Measurements from ENCODE around the gene SYDE1. TPM values are rescaled to one million over a fixed set of nuclear protein-coding genes. Genes with fewer than 3 reads are reported as not detected.

SYDE1 gene
- total RNA-seq, 2 experiments from 2014 or later, result 0.22 TPM; not detected in 1

DNA sequence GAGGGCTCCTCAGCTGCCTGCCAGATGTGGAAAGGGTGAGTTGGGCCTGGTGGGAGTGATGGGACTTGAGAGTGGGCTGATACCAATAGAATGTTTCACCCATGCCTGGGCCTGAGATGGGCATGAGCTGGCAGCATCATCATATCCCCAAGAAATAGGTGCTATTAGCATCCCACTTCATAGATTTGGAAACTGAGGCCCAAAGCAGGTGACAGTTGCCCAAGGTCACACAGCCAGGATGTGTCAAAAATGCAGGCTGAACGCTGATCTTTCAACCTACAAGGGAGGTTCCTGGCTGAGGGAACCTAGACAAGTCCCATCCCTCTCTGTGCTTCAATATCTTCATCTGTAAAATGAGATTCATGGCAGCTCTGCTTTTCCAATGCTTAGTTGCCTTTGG, 4.6 kb downstream of the SYDE1 start:
- Histone ChIP-seq H3K27ac (ENCODE audit: low read depth in 1 of 2, low read length in 2 of 2) (no peak overlapping the region), H3K36me3 (ENCODE audit: insufficient read depth, low read length) (peaks cover 18% of the 10 kb centered on the region), H3K4me3 (ENCODE audit: low read length) (no peak overlapping the region), H3K27me3 (ENCODE audit: control insufficient read depth in 1 of 2, insufficient read depth in 2 of 2, low read length in 2 of 2) (peaks cover 7 to 10% of the 10 kb centered on the region in 2 experiments), H3K9me3 (ENCODE audit: control insufficient read depth in 1 of 2, insufficient read depth in 1 of 2, low read length in 2 of 2) (peaks cover 0 to 20% of the 10 kb centered on the region in 2 experiments), H3K4me1 (ENCODE audit: insufficient read depth, low read length) (peaks cover 16% of the 10 kb centered on the region)
- ChIA-PET CTCF (interaction anchor here (0.9 kb wide), 1 partner anchor 43 kb away, joined by 3 read pairs; no protein-coding TSS in a partner anchor), POLR2A (interaction anchor here (0.6 kb wide), 1 partner anchor 12 kb away, joined by 3 read pairs; no protein-coding TSS in a partner anchor)
- Mint-ChIP-seq H3K4me3 (no peak overlapping the region), H3K4me1 (ENCODE audit: low read depth) (peaks cover 8% of the 10 kb centered on the region), H3K9me3 (no peaks in the 10 kb centered on the region), H3K27ac (no peak overlapping the region), H3K27me3 (peaks cover 9% of the 10 kb centered on the region), H3K36me3 (ENCODE audit: low read depth) (peaks cover 3% of the 10 kb centered on the region)
- ATAC-seq (ENCODE audit: poor library complexity) (no peak), DNase-seq (no peak)
- TF ChIP-seq, protein P1, sequence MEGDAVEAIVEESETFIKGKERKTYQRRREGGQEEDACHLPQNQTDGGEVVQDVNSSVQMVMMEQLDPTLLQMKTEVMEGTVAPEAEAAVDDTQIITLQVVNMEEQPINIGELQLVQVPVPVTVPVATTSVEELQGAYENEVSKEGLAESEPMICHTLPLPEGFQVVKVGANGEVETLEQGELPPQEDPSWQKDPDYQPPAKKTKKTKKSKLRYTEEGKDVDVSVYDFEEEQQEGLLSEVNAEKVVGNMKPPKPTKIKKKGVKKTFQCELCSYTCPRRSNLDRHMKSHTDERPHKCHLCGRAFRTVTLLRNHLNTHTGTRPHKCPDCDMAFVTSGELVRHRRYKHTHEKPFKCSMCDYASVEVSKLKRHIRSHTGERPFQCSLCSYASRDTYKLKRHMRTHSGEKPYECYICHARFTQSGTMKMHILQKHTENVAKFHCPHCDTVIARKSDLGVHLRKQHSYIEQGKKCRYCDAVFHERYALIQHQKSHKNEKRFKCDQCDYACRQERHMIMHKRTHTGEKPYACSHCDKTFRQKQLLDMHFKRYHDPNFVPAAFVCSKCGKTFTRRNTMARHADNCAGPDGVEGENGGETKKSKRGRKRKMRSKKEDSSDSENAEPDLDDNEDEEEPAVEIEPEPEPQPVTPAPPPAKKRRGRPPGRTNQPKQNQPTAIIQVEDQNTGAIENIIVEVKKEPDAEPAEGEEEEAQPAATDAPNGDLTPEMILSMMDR (IDR thresholded peaks at IDR 0.05), result no peak
- intact Hi-C loops (cut with DNase I, micrococcal nuclease), result loop anchor here in 1 of 2 experiments (2.0 kb wide), 1 partner anchor 27 kb away; no protein-coding TSS in a partner anchor

DNA sequence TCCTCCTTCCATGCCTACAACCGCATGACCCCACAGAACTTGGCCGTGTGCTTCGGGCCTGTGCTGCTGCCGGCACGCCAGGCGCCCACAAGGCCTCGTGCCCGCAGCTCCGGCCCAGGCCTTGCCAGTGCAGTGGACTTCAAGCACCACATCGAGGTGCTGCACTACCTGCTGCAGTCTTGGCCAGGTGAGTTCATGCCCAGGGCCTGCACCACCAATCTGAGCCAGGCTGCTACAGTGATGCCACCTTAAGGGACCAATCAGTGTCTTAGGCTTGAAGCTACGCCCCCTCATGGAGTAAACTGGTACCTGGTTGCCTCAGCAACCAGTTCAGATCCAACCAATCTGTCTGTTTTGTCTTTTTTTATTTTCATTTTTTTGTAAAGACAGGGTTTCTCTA, 5.2 kb downstream of the SYDE1 start:
- intact Hi-C loops (cut with DNase I, micrococcal nuclease), result loop anchor here in 1 of 2 experiments (2.0 kb wide), 1 partner anchor 26 kb away; no protein-coding TSS in a partner anchor
- Mint-ChIP-seq H3K4me3 (no peak overlapping the region), H3K27ac (no peak overlapping the region), H3K27me3 (peaks cover 6% of the 10 kb centered on the region), H3K9me3 (no peaks in the 10 kb centered on the region), H3K4me1 (ENCODE audit: low read depth) (peaks cover 6% of the 10 kb centered on the region), H3K36me3 (ENCODE audit: low read depth) (peaks cover 9% of the 10 kb centered on the region)
- CTCF ChIA-PET, result no interaction called here
- DNase-seq (peak in 1 of 14 experiments; percentile 43), ATAC-seq (ENCODE audit: poor library complexity) (peak; percentile 24)
- Histone ChIP-seq H3K27ac (ENCODE audit: low read depth in 1 of 2, low read length in 2 of 2) (no peak overlapping the region), H3K9me3 (ENCODE audit: control insufficient read depth in 1 of 2, insufficient read depth in 1 of 2, low read length in 2 of 2) (peaks cover 0 to 18% of the 10 kb centered on the region in 2 experiments), H3K27me3 (ENCODE audit: control insufficient read depth in 1 of 2, insufficient read depth in 2 of 2, low read length in 2 of 2) (peaks cover 7 to 10% of the 10 kb centered on the region in 2 experiments), H3K36me3 (ENCODE audit: insufficient read depth, low read length) (peaks cover 23% of the 10 kb centered on the region), H3K4me3 (ENCODE audit: low read length) (no peak overlapping the region), H3K4me1 (ENCODE audit: insufficient read depth, low read length) (peaks cover 12% of the 10 kb centered on the region)
- TF ChIP-seq, protein P1 (IDR thresholded peaks at IDR 0.05), result no peak
- POLR2A ChIA-PET, result no interaction called here

DNA sequence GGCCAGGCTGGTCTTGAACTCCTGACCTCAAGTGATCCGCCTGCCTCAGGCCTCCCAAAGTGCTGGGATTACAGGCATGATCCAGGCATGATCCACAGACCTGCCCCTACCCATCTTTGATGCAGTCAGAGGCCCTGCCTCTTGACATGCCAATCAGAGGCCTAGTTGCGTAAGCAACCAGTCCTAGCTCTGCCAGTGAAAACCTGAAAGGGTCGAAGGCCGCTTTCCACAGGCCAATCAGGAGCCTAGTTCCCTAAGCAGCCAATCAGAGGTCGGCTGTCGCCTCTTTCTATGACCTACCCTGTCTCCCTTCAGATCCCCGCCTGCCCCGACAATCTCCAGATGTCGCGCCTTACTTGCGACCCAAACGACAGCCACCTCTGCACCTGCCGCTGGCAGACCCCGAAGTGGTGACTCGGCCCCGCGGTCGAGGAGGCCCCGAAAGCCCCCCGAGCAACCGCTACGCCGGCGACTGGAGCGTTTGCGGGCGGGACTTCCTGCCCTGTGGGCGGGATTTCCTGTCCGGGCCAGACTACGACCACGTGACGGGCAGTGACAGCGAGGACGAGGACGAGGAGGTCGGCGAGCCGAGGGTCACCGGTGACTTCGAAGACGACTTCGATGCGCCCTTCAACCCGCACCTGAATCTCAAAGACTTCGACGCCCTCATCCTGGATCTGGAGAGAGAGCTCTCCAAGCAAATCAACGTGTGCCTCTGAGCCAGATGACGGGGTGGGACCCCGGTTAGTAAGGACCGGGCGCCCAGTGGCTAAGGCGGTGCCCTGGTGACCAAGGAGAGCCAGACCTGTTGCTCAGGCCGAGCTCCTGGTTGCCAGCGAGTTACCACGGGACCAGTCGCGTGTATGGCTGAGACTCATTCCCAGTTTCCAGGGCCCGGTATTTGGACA, 6.3 kb downstream of the SYDE1 start:
- no peaks in the 10 kb centered on the region for H3K4me1 Mint-ChIP-seq (ENCODE audit: low read depth)
- ATAC-seq (ENCODE audit: poor library complexity) (no peak), DNase-seq (no peak)
- Histone ChIP-seq H3K9me3 (ENCODE audit: control insufficient read depth in 1 of 2, insufficient read depth in 1 of 2, low read length in 2 of 2) (peaks cover 0 to 13% of the 10 kb centered on the region in 2 experiments), H3K4me3 (ENCODE audit: low read length) (no peak overlapping the region), H3K27me3 (ENCODE audit: control insufficient read depth in 1 of 2, insufficient read depth in 2 of 2, low read length in 2 of 2) (peaks cover 1 to 3% of the 10 kb centered on the region in 2 experiments), H3K36me3 (ENCODE audit: insufficient read depth, low read length) (peaks cover 34% of the 10 kb centered on the region), H3K4me1 (ENCODE audit: insufficient read depth, low read length) (peaks cover under 1% of the 10 kb centered on the region), H3K27ac (ENCODE audit: low read depth in 1 of 2, low read length in 2 of 2) (no peak overlapping the region)
- peaks cover 20% of the 10 kb centered on the region for H3K36me3 Mint-ChIP-seq (ENCODE audit: low read depth)
- no peaks in the 10 kb centered on the region for H3K27me3 Mint-ChIP-seq
- intact Hi-C loops (cut with DNase I, micrococcal nuclease), result loop anchor here in 1 of 2 experiments (2.0 kb wide), 1 partner anchor 25 kb away; no protein-coding TSS in a partner anchor
- TF ChIP-seq, protein P1 (IDR thresholded peaks at IDR 0.05), result no peak
- H3K9me3 Mint-ChIP-seq, result no peaks in the 10 kb centered on the region
- H3K4me3 Mint-ChIP-seq, result no peak overlapping the region
- CTCF ChIA-PET, result no interaction called here
- POLR2A ChIA-PET, result no interaction called here
- no peak overlapping the region for H3K27ac Mint-ChIP-seq

All from CD4-positive, alpha-beta T cell (primary cell).